ENCODE data around the gene RTRAF.
A peak's percentile ranks its signal among the peaks of the same experiment; 100 is the strongest.

RTRAF gene

GRCh38 chr14:52051871-52052270, 62.5 kb downstream of the RTRAF start:
- no peak for DNase-seq

- DNase-seq, result no peak
Observed at GRCh38 chr14:52052288-52052943, 63.1 kb downstream of the RTRAF start.

GRCh38 chr14:52053044-52053443, 63.7 kb downstream of the RTRAF start:
- no peak for DNase-seq

GRCh38 chr14:52054678-52055077, 65.3 kb downstream of the RTRAF start:
- no peak for DNase-seq

- DNase-seq, result no peak
Observed at GRCh38 chr14:52055167-52055566, 65.8 kb downstream of the RTRAF start.

- DNase-seq, result no peak
Observed at GRCh38 chr14:52058341-52058740, 69.0 kb downstream of the RTRAF start.

GRCh38 chr14:52059649-52060048, 70.3 kb downstream of the RTRAF start:
- no peak for DNase-seq

- DNase-seq, result peak; percentile 27
Observed at GRCh38 chr14:52060080-52060479, 70.7 kb downstream of the RTRAF start.

Measured in hematopoietic multipotent progenitor cell treated with erythropoietin and hydrocortisone succinate and interleukin-3 and kit ligand, for 8 days (in vitro differentiated cells).